ENCODE data around the gene NODAL.

- TF ChIP-seq CTCF (IDR thresholded peaks at IDR 0.05 in 2 of 3, conservative IDR thresholded peaks at IDR 0.05 in 1 of 3; ENCODE audit: borderline replicate concordance in 1 of 3, insufficient read depth in 1 of 3, low read depth in 2 of 3, low read length in 2 of 3) = no peak
- TF ChIP-seq EZH2 (IDR thresholded peaks at IDR 0.05) = no peak
- TF ChIP-seq ZBTB33 (IDR thresholded peaks at IDR 0.05; ENCODE audit: extremely low read depth, insufficient replicate concordance, low read length) = no peak
- TF ChIP-seq POLR2AphosphoS5 (IDR thresholded peaks at IDR 0.05; ENCODE audit: low read depth, low read length) = no peak
- TF ChIP-seq EGR1 (IDR thresholded peaks at IDR 0.05; ENCODE audit: low read depth) = no peak
- no peak for TF ChIP-seq EZH2phosphoT487 (IDR thresholded peaks at IDR 0.05; ENCODE audit: borderline replicate concordance)
- TF ChIP-seq RAD21 (IDR thresholded peaks at IDR 0.05; ENCODE audit: low read depth) = no peak
- TF ChIP-seq POLR2A (IDR thresholded peaks at IDR 0.05; ENCODE audit: borderline replicate concordance, extremely low read depth, insufficient read depth, insufficient read length) = no peak
- no peak for TF ChIP-seq MAX (IDR thresholded peaks at IDR 0.05)
These were observed 16.4 kb upstream of the NODAL start for GRCh38 chr10:70457759-70458305.

Measured in HCT116 (cell line).